HuH-7 (cell line): Measurements from ENCODE around the gene TNFRSF25.

Source experiments
- DNase-seq: peaks from one replicate; pipeline ENCODE4 v3.0.0; 2011; ENCODE audit warnings: low spot score

Gene TNFRSF25

GRCh38 chr1:6418668-6419396 is 47.1 kb downstream of the TNFRSF25 start:
- DNase-seq: no peak

GRCh38 chr1:6417961-6418667 is 47.9 kb downstream of the TNFRSF25 start:
- DNase-seq: no peak

- no peak for DNase-seq
Observed at GRCh38 chr1:6416906-6417305, 49.1 kb downstream of the TNFRSF25 start.

GRCh38 chr1:6416295-6416656 is 49.7 kb downstream of the TNFRSF25 start:
- DNase-seq: no peak

GRCh38 chr1:6414881-6415626 is 50.9 kb downstream of the TNFRSF25 start:
- no peak for DNase-seq

GRCh38 chr1:6414443-6414844 is 51.5 kb downstream of the TNFRSF25 start:
- peak; percentile 75 for DNase-seq

GRCh38 chr1:6412896-6413295 is 53.1 kb downstream of the TNFRSF25 start:
- no peak for DNase-seq
